H1 (cell line): ENCODE measurements around the gene SNTG2. TPM values are rescaled to one million over a fixed set of nuclear protein-coding genes. Genes with fewer than 3 reads are reported as not detected.

Experiments
- CREB1 ChIP-seq: IDR thresholded peaks from 2 replicates; pipeline ENCODE4 v1.6.1; 2012; ENCODE audit warnings: inconsistent platforms
- CTBP2 ChIP-seq: IDR thresholded peaks from 2 replicates; pipeline ENCODE4 v1.7.0; 2011; ENCODE audit warnings: borderline replicate concordance, mild to moderate bottlenecking, moderate library complexity, mixed read lengths, low read length; ENCODE audit not compliant: insufficient read depth, insufficient read length
- SP4 ChIP-seq: IDR thresholded peaks from 2 replicates; pipeline ENCODE4 v1.6.1; 2012; ENCODE audit warnings: low read length, inconsistent platforms
- polyA plus RNA-seq, 7 experiments: library from polyadenylated mRNA; depleted of rRNA in 3 of 7; stranded (reverse) in 5 of 7; unstranded in 2 of 7; fragments of >200 nt in 5 of 7; fragments of 200-250 nt in 2 of 7; gene quantifications; 1 replicate in 5 of 7; 2 replicates in 1 of 7; 4 replicates in 1 of 7; pipeline versions ENCODE4 v1.2.1 to v1.2.3, GENCODE V29; 2011 to 2013; ENCODE audit warnings: missing spikeins in 2 of 7, mixed read lengths in 2 of 7
- total RNA-seq: library from RNA; stranded (reverse); fragmentation: NEBNext Ultra II Directional; extraction: Animal tissue kit (Norgen Biotek cat#: 25700); gene quantifications from 2 replicates; pipeline ENCODE4 v1.2.1, GENCODE V29; 2021
- TF ChIP-seq, protein P1 (sequence below): IDR thresholded peaks from 2 replicates; pipeline ENCODE4 v1.6.1; 2012; ENCODE audit warnings: low read length, inconsistent platforms

The SNTG2 gene
- total and polyA plus RNA-seq, 2 of the 8 experiments (the other 6 are each of a cell fraction or from before 2014, with no cell fraction given), result 6.6 to 18.1 TPM

DNA sequence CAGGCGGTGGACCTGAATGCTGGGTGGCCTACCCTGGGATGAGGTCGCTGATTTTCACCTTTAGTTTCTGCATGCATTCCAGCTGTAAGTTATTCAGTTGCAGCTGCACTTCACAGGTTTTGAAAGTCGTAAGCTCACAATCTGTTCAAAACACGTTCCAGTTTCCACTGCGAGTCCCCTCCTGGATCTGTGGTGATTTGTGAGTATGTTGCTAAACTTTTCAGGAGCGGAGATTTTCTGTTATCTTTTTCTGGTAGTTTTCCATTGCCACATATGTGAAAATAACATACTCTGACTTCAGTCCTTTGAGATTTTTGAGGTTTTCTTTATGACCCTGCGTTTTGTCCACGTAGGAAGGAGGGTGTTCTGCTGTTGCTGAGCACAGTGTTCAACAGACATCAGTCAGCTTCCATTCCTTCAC lies 102.1 kb downstream of the SNTG2 start (continued):
- TF ChIP-seq CTBP2, result no peak
- TF ChIP-seq, protein P1, sequence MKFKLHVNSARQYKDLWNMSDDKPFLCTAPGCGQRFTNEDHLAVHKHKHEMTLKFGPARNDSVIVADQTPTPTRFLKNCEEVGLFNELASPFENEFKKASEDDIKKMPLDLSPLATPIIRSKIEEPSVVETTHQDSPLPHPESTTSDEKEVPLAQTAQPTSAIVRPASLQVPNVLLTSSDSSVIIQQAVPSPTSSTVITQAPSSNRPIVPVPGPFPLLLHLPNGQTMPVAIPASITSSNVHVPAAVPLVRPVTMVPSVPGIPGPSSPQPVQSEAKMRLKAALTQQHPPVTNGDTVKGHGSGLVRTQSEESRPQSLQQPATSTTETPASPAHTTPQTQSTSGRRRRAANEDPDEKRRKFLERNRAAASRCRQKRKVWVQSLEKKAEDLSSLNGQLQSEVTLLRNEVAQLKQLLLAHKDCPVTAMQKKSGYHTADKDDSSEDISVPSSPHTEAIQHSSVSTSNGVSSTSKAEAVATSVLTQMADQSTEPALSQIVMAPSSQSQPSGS, result no peak
- TF ChIP-seq CREB1, result no peak
- no peak for TF ChIP-seq SP4
